Brain microvascular endothelial cell (primary cell): ENCODE data around the gene ZFR2.
"Not testable (repeated sequence)": the region's sequence is repeated elsewhere in the genome, so short reads cannot be mapped to it uniquely, and the experiment has no call there.

ENCODE experiments used
- DNase-seq: peaks from one replicate; pipeline ENCODE4 v3.0.0-alpha.2; 2020
- H3K27ac ChIP-seq: fragments of 250-450 bp; sonication (Bioruptor Pico); 2 replicates; pipeline ENCODE4 v1.5.1; 2020; ENCODE audit warnings: mild to moderate bottlenecking, moderate library complexity
- H3K27me3 ChIP-seq: fragments of 250-450 bp; sonication (Bioruptor Pico); replicated peaks from 2 replicates; pipeline ENCODE4 v1.5.1; 2020; ENCODE audit warnings: mild to moderate bottlenecking
- H3K36me3 ChIP-seq: fragments of 250-450 bp; sonication (Bioruptor Pico); replicated peaks from 2 replicates; pipeline ENCODE4 v1.5.1; 2020; ENCODE audit warnings: mild to moderate bottlenecking
- H3K4me3 ChIP-seq: 2 replicates; pipeline ENCODE4 v1.5.1; 2011; ENCODE audit warnings: low read depth, mild to moderate bottlenecking, control low read depth, low read length, moderate library complexity
- CTCF ChIP-seq: IDR thresholded peaks from 2 replicates; pipeline ENCODE4 v1.5.1; 2011; ENCODE audit warnings: low read depth, mild to moderate bottlenecking, moderate library complexity, low read length, control low read depth, inconsistent platforms; ENCODE audit errors: missing control alignments
- in situ Hi-C: cut with HindIII; loops from 2 replicates; pipeline ENCODE4 v1.10.0; 2017; ENCODE audit warnings: low sequenced_read_pairs, low pct_ligation_motif_present

Gene ZFR2

GRCh38 chr19:3897936-3898335 is 29.1 kb upstream of the ZFR2 start:
- in situ Hi-C loops = no loop called here
- no peak for TF ChIP-seq CTCF

GRCh38 chr19:3895788-3896187 is 26.9 kb upstream of the ZFR2 start:
- in situ Hi-C loops = no loop called here
- Histone ChIP-seq H3K4me3 (no peak overlapping the region), H3K27me3 (no peaks in the 10 kb centered on the region), H3K27ac (no peak overlapping the region), H3K36me3 (no peaks in the 10 kb centered on the region)
- no peak for TF ChIP-seq CTCF
- no peak for DNase-seq

More at GRCh38 chr19:3897936-3898335, 29.1 kb upstream of the ZFR2 start:
- H3K4me3 ChIP-seq = no peak overlapping the region
- no peaks in the 10 kb centered on the region for H3K36me3 ChIP-seq
- no peaks in the 10 kb centered on the region for H3K27me3 ChIP-seq
- DNase-seq = no peak
- no peak overlapping the region for H3K27ac ChIP-seq

- H3K4me3 ChIP-seq, DNase-seq, H3K27ac ChIP-seq, H3K27me3 ChIP-seq, H3K36me3 ChIP-seq, in situ Hi-C loops: not testable (repeated sequence)
Observed at GRCh38 chr19:3894959-3895358, 26.1 kb upstream of the ZFR2 start.

GRCh38 chr19:3893509-3894179 is 24.8 kb upstream of the ZFR2 start:
- TF ChIP-seq CTCF = no peak
- no peak for DNase-seq
- no peaks in the 10 kb centered on the region for H3K27me3 ChIP-seq
- H3K36me3 ChIP-seq = no peaks in the 10 kb centered on the region
- no peak overlapping the region for H3K4me3 ChIP-seq
- in situ Hi-C loops = no loop called here
- H3K27ac ChIP-seq = no peak overlapping the region

- no peak for TF ChIP-seq CTCF
- Histone ChIP-seq H3K36me3 (no peaks in the 10 kb centered on the region), H3K4me3 (no peak overlapping the region), H3K27ac (no peak overlapping the region), H3K27me3 (no peaks in the 10 kb centered on the region)
- in situ Hi-C loops = no loop called here
- DNase-seq = no peak
Observed at GRCh38 chr19:3890591-3890990, 21.8 kb upstream of the ZFR2 start.

GRCh38 chr19:3882041-3882384 is 13.2 kb upstream of the ZFR2 start:
- Histone ChIP-seq H3K36me3 (no peaks in the 10 kb centered on the region), H3K27me3 (peaks cover 21% of the 10 kb centered on the region), H3K4me3 (no peak overlapping the region), H3K27ac (no peak overlapping the region)
- TF ChIP-seq CTCF = no peak
- DNase-seq = no peak
- in situ Hi-C loops = no loop called here
